Lower leg skin (tissue), 4 donors: Measurements from ENCODE around the gene AQR. TPM values are rescaled to one million over a fixed set of nuclear protein-coding genes. Genes with fewer than 3 reads are reported as not detected.

ENCODE experiments used
- DNase-seq, 2 donors: peaks; one replicate each; pipeline ENCODE4 v3.0.0-alpha.2; 2019; ENCODE audit warnings: low spot score in 2 of 2
- H3K4me3 ChIP-seq: fragments of 200-600 bp; sonication (generic); 2 replicates; pipeline ENCODE4 v1.5.1; 2017; ENCODE audit warnings: mild to moderate bottlenecking, low read depth; ENCODE audit not compliant: poor library complexity, severe bottlenecking
- CTCF ChIP-seq, 3 donors: fragments of 450-650 bp; IDR thresholded peaks; one replicate each; pipeline ENCODE4 v1.5.1; 2016; ENCODE audit warnings: antibody characterized with exemption in 3 of 3, mild to moderate bottlenecking in 3 of 3, moderate library complexity in 2 of 3
- POLR2A ChIP-seq, 2 donors: fragments of 450-650 bp; IDR thresholded peaks; one replicate each; pipeline ENCODE4 v1.6.1; 2016 to 2017; ENCODE audit warnings: antibody characterized with exemption in 2 of 2, mild to moderate bottlenecking in 1 of 2, moderate library complexity in 1 of 2
- WGBS, 2 donors: methylation state at CpG; one replicate each; pipeline ENCODE4 v1.1.5; 2018; 5-methylcytosine and 5-hydroxymethylcytosine counted together
- intact Hi-C: fragments of 100-400 bp; cut with DNase I; formaldehyde crosslinking; loops from one replicate; pipeline ENCODE4 v1.15.0; 2023; ENCODE audit warnings: low total_unique reads
- total RNA-seq, 4 donors: library from RNA; depleted of rRNA; stranded (reverse); fragments of >200 nt; gene quantifications; one replicate each; pipeline ENCODE4 v1.1.0, GENCODE V29; 2016

The AQR gene
- total RNA-seq, 4 donors from 2014 or later: 21.8 to 23.7 (median 22.5) TPM

DNA sequence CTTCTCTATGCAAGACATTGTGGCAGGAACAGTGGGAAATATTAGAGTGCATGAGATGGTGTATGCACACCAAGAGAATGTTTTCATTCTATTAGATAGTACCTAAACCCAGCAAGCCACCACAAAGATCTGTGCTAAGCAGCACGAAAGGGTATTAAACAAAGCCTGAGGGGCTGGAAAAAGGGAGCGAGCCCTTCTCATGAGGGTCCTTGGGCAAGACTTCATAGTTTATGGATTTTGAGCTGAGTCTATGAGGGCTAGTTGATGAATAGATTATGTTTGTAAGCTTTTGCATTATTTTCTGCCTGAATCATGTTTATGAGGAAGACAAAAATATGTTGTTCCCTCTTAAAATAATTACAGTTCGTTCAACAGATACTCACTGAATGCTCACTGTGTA, 164.8 kb downstream of the AQR start:
- TF ChIP-seq CTCF (IDR thresholded peaks at IDR 0.05) (no peak), POLR2A (IDR thresholded peaks at IDR 0.05) (no peak)
- no peak for DNase-seq
- intact Hi-C loops: no loop called here
- WGBS, 2 donors: 65 to 75% methylated on average over 3 of the region's 3 CpGs
- H3K4me3 ChIP-seq: no peak overlapping the region

DNA sequence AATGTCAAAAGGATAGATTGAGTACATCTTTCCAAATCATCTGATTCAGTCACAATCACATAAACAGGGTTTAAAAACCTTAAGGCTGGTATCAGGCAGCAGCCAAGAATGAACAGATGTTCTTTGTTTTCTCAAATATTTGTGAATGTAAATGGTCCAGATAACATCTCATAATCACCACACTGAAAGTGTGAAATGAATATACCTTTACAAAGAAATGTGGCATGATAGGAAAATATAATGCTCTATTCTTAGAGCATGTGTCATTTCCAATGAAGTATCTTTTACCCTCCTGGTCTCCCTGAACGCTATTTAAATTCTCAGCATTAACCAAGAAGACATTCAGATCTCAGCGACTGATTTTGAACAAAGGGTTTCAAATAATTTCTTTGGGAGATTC, 165.4 kb downstream of the AQR start:
- 77 to 78% methylated on average over 2 of the region's 2 CpGs for WGBS, 2 donors
- DNase-seq: no peak
- TF ChIP-seq POLR2A (IDR thresholded peaks at IDR 0.05) (no peak), CTCF (IDR thresholded peaks at IDR 0.05) (no peak)
- H3K4me3 ChIP-seq: no peak overlapping the region
- intact Hi-C loops: no loop called here

GRCh38 chr15:34802803-34803750, 166.5 kb downstream of the AQR start:
- DNase-seq: no peak
- no peak overlapping the region for H3K4me3 ChIP-seq
- intact Hi-C loops: no loop called here
- WGBS, 2 donors: 82 to 83% methylated on average over 7 of the region's 7 CpGs
- TF ChIP-seq POLR2A (IDR thresholded peaks at IDR 0.05) (no peak), CTCF (IDR thresholded peaks at IDR 0.05) (no peak)

- H3K4me3 ChIP-seq: no peak overlapping the region
- intact Hi-C loops: no loop called here
- 87 to 90% methylated on average over 1 of the region's 1 CpG for WGBS, 2 donors
- no peak for TF ChIP-seq POLR2A (IDR thresholded peaks at IDR 0.05)
- TF ChIP-seq CTCF (IDR thresholded peaks at IDR 0.05): no peak
- DNase-seq: no peak
These were observed 167.2 kb downstream of the AQR start for GRCh38 chr15:34802371-34802770.

Other genes with a start within 250 kb of the AQR start
- gene GJD2, start 214.7 kb downstream of the AQR start, total RNA-seq: not detected
- gene ACTC1, start 174.2 kb downstream of the AQR start, total RNA-seq: 1 to 10 TPM in 1 of 4 donors, under 1 TPM in 3; 0.13 to 1.3 (median 0.55) TPM
- 10 to 100 TPM; 45.3 to 96.7 (median 67.5) TPM for gene ZNF770, start 18.5 kb upstream of the AQR start, total RNA-seq
- 1 to 10 TPM in 1 of 4 donors, under 1 TPM in 1, not detected in 2; 0.95 to 1.5 TPM for gene NANOGP8, start 115.6 kb upstream of the AQR start, total RNA-seq